HepG2 (cell line): ENCODE results near the gene NSL1. TPM values are rescaled to one million over a fixed set of nuclear protein-coding genes. Genes with fewer than 3 reads are reported as not detected.

Source experiments
- ATF3 ChIP-seq: sonication (generic); formaldehyde crosslinking; IDR thresholded peaks from 2 replicates; pipeline ENCODE4 v1.4.0; 2020; ENCODE audit warnings: missing genetic modification reagents
- CCAR2 ChIP-seq: fragments of 200-400 bp; formaldehyde crosslinking; optimal IDR thresholded peaks from 2 replicates; pipeline ENCODE3; 2018; ENCODE audit warnings: low read depth, mild to moderate bottlenecking, low read length, moderate library complexity
- CCDC6 ChIP-seq: sonication (generic); formaldehyde crosslinking; IDR thresholded peaks from 2 replicates; pipeline ENCODE4 v1.8.1; 2022; ENCODE audit warnings: mild to moderate bottlenecking, missing genetic modification reagents, moderate library complexity
- GPBP1L1 ChIP-seq: sonication (generic); formaldehyde crosslinking; IDR thresholded peaks from 2 replicates; pipeline ENCODE4 v1.5.0; 2020; ENCODE audit warnings: mild to moderate bottlenecking, missing genetic modification reagents
- MLX ChIP-seq: IDR thresholded peaks from 2 replicates; pipeline ENCODE4 v1.6.1; 2016
- MYPOP ChIP-seq: sonication (generic); formaldehyde crosslinking; IDR thresholded peaks from 2 replicates; pipeline ENCODE4 v1.8.1; 2023; ENCODE audit warnings: mild to moderate bottlenecking, moderate library complexity, missing genetic modification reagents
- NCOA2 ChIP-seq: sonication (generic); formaldehyde crosslinking; IDR thresholded peaks from 2 replicates; pipeline ENCODE4 v1.8.0; 2022; ENCODE audit warnings: inconsistent platforms
- PHF5A ChIP-seq: IDR thresholded peaks from one replicate; pipeline ENCODE4 v1.6.1; 2018; ENCODE audit warnings: low read depth, missing genetic modification reagents; ENCODE audit not compliant: unreplicated experiment
- RARA ChIP-seq: IDR thresholded peaks from 2 replicates; pipeline ENCODE4 v1.6.1; 2016; ENCODE audit warnings: missing genetic modification reagents, missing compliant biosample characterization
- SMARCC2 ChIP-seq: fragments of 450-650 bp; IDR thresholded peaks from 2 replicates; pipeline ENCODE4 v1.6.1; 2017; ENCODE audit warnings: antibody characterized with exemption, mild to moderate bottlenecking
- SNRNP70 ChIP-seq: fragments of 200-400 bp; formaldehyde crosslinking; IDR thresholded peaks from 2 replicates; pipeline ENCODE4 v1.6.1; 2017; ENCODE audit warnings: mild to moderate bottlenecking, low read depth, low read length, moderate library complexity
- SRY ChIP-seq: sonication (generic); formaldehyde crosslinking; IDR thresholded peaks from 2 replicates; pipeline ENCODE4 v1.8.0; 2022; ENCODE audit warnings: mild to moderate bottlenecking, missing genetic modification reagents
- TRIM22 ChIP-seq: fragments of 450-650 bp; IDR thresholded peaks from 2 replicates; pipeline ENCODE4 v1.6.1; 2017
- ZBTB3 ChIP-seq: sonication (generic); formaldehyde crosslinking; IDR thresholded peaks from 2 replicates; pipeline ENCODE4 v1.4.0; 2020; ENCODE audit warnings: low read depth, mild to moderate bottlenecking, moderate library complexity, missing genetic modification reagents, borderline replicate concordance
- ZBTB7A ChIP-seq: sonication (generic); formaldehyde crosslinking; IDR thresholded peaks from 2 replicates; pipeline ENCODE4 v1.8.0; 2022; ENCODE audit warnings: mild to moderate bottlenecking, missing genetic modification reagents
- ZFP90 ChIP-seq: sonication (generic); formaldehyde crosslinking; IDR thresholded peaks from 2 replicates; pipeline ENCODE4 v1.8.0; 2022; ENCODE audit warnings: missing genetic modification reagents, mild to moderate bottlenecking, inconsistent platforms, borderline replicate concordance
- ZFX ChIP-seq: sonication (generic); formaldehyde crosslinking; IDR thresholded peaks from 2 replicates; pipeline ENCODE4 v1.4.0; 2020; ENCODE audit warnings: mild to moderate bottlenecking, low read depth, missing genetic modification reagents, moderate library complexity
- ZMYM4 ChIP-seq: sonication (generic); formaldehyde crosslinking; IDR thresholded peaks from 2 replicates; pipeline ENCODE4 v1.8.1; 2023; ENCODE audit warnings: mild to moderate bottlenecking, missing genetic modification reagents
- ZNF17 ChIP-seq: sonication (generic); formaldehyde crosslinking; IDR thresholded peaks from 2 replicates; pipeline ENCODE4 v1.5.0; 2020; ENCODE audit warnings: mild to moderate bottlenecking, missing genetic modification reagents
- ZNF24 ChIP-seq: fragments of 450-650 bp; IDR thresholded peaks from 2 replicates; pipeline ENCODE4 v1.6.1; 2017; ENCODE audit warnings: antibody characterized with exemption, mild to moderate bottlenecking
- ZNF430 ChIP-seq: sonication (generic); formaldehyde crosslinking; IDR thresholded peaks from 2 replicates; pipeline ENCODE4 v1.9.0; 2021; ENCODE audit warnings: mild to moderate bottlenecking, missing genetic modification reagents
- ZNF550 ChIP-seq: sonication (generic); formaldehyde crosslinking; IDR thresholded peaks from 2 replicates; pipeline ENCODE4 v1.4.0; 2020; ENCODE audit warnings: mild to moderate bottlenecking, missing genetic modification reagents, borderline replicate concordance
- ZNF619 ChIP-seq: sonication (generic); formaldehyde crosslinking; IDR thresholded peaks from 2 replicates; pipeline ENCODE4 v1.4.0; 2020; ENCODE audit warnings: mild to moderate bottlenecking, missing genetic modification reagents
- ZNF777 ChIP-seq: sonication (generic); formaldehyde crosslinking; IDR thresholded peaks from 2 replicates; pipeline ENCODE4 v1.4.0; 2020; ENCODE audit warnings: missing genetic modification reagents
- ZNF883 ChIP-seq: sonication (generic); formaldehyde crosslinking; IDR thresholded peaks from 2 replicates; pipeline ENCODE4 v1.5.1; 2020; ENCODE audit warnings: mild to moderate bottlenecking, missing genetic modification reagents; ENCODE audit errors: not compliant biosample characterization
- polyA plus RNA-seq, 8 experiments: library from polyadenylated mRNA; depleted of rRNA in 3 of 8; stranded (reverse) in 7 of 8; unstranded in 1 of 8; fragments of >200 nt; fragmentation: Illumina TruSeq in 4 of 8; extraction: Trizol in 4 of 8; gene quantifications; 2 replicates each; pipeline versions ENCODE4 v1.2.1 to v1.2.3, GENCODE V29; 2011 to 2016; ENCODE audit warnings: low read depth in 4 of 8, missing spikeins in 1 of 8, mixed read lengths in 1 of 8; ENCODE audit not compliant: insufficient read depth in 1 of 8
- total RNA-seq, 5 experiments: library from RNA; depleted of rRNA; stranded (reverse); fragments of >200 nt; fragmentation: Illumina TruSeq; extraction: Trizol; gene quantifications; 2 replicates each; pipeline ENCODE4 v1.2.3, GENCODE V29; 2016; ENCODE audit warnings: low read depth in 1 of 5

NSL1 gene
- total and polyA plus RNA-seq, 2 of the 13 experiments (the other 11 are each of a cell fraction or from before 2014, with no cell fraction given) = 34.5 to 77.4 TPM

- TF ChIP-seq NCOA2 (CRISPR knock-in tag) (peak; percentile 80), ZNF619 (peak; percentile 70; the same call in 1 of the 2 replicates), ZMYM4 (peak; percentile 98), ZNF17 (CRISPR knock-in tag) (peak; percentile 69; the same call in 1 of the 2 replicates), CCAR2 (peak; percentile 78), CCDC6 (CRISPR knock-in tag) (peak; percentile 99), SMARCC2 (no peak), ZNF777 (CRISPR knock-in tag) (peak; percentile 71), ZNF550 (CRISPR knock-in tag) (peak; percentile 97), MLX (CRISPR knock-in tag) (peak; percentile 63; the same call in 1 of the 2 replicates), TRIM22 (no peak), ZNF24 (peak; percentile 74; the same call in 1 of the 2 replicates), ZNF430 (peak; percentile 95), MYPOP (CRISPR knock-in tag) (peak; percentile 96), PHF5A (CRISPR knock-in tag) (peak; percentile 92), RARA (CRISPR knock-in tag) (peak; percentile 75), ZNF883 (peak; percentile 70), GPBP1L1 (CRISPR knock-in tag) (no peak), ZBTB7A (peak; percentile 91), ATF3 (peak; percentile 66; the same call in 1 of the 2 replicates), SRY (CRISPR knock-in tag) (peak; percentile 94; the same call in 1 of the 2 replicates), SNRNP70 (no peak), ZFP90 (CRISPR knock-in tag) (peak; percentile 84; the same call in 1 of the 2 replicates), ZBTB3 (CRISPR knock-in tag) (peak; percentile 80; the same call in 1 of the 2 replicates), ZFX (CRISPR knock-in tag) (peak; percentile 78)
Observed at GRCh38 chr1:212791676-212792395, at the start of gene NSL1, which contains the start of gene TATDN3 (continued).
